GM10266 (cell line): ENCODE measurements around the gene ROS1.
"Not testable (repeated sequence)": the region's sequence is repeated elsewhere in the genome, so short reads cannot be mapped to it uniquely, and the experiment has no call there.

ENCODE experiments used
- DNase-seq: peaks from one replicate; pipeline ENCODE4 v3.0.0; 2012; ENCODE audit errors: extremely low spot score
- CTCF ChIP-seq: IDR thresholded peaks from 2 replicates; pipeline ENCODE4 v1.5.1; 2012; ENCODE audit warnings: mild to moderate bottlenecking, low read depth; ENCODE audit not compliant: control insufficient read depth, insufficient read depth; ENCODE audit errors: missing control alignments

Gene ROS1

GRCh38 chr6:117425431-117426153 lies at the start of gene ROS1:
TSS of gene ROS1 (minus strand) at chr6:117425942. CDS start at chr6:117425656, 286 bp downstream.
- TF ChIP-seq CTCF: no peak
- no peak for DNase-seq

- no peak for DNase-seq
- no peak for TF ChIP-seq CTCF
Measured at GRCh38 chr6:117473401-117473800, 47.7 kb upstream of the ROS1 start.

- no peak for TF ChIP-seq CTCF
- DNase-seq: no peak
Measured at GRCh38 chr6:117472667-117473066, 46.9 kb upstream of the ROS1 start.

GRCh38 chr6:117469791-117470190 lies 44.0 kb upstream of the ROS1 start:
- no peak for TF ChIP-seq CTCF
- no peak for DNase-seq

- no peak for TF ChIP-seq CTCF
- DNase-seq: no peak
Measured at GRCh38 chr6:117469356-117469755, 43.6 kb upstream of the ROS1 start.

GRCh38 chr6:117468527-117468926 lies 42.8 kb upstream of the ROS1 start:
- DNase-seq: not testable (repeated sequence)

GRCh38 chr6:117467876-117468275 lies 42.1 kb upstream of the ROS1 start:
- no peak for DNase-seq
- TF ChIP-seq CTCF: no peak

GRCh38 chr6:117465691-117466090 lies 39.9 kb upstream of the ROS1 start:
- DNase-seq: no peak

More at GRCh38 chr6:117465691-117466090, 39.9 kb upstream of the ROS1 start:
- TF ChIP-seq CTCF: no peak
